ENCODE results near the gene FFAR1.

GRCh38 chr19:35352448-35353304 lies 5.0 kb downstream of the FFAR1 start:
- TF ChIP-seq CTCF (IDR thresholded peaks at IDR 0.05) (peak; percentile 74 to 90 (median 84)), EP300 (IDR thresholded peaks at IDR 0.05) (no peak)

Data from upper lobe of left lung (tissue), 4 donors.